ENCODE measurements around the gene CRADD.
A peak's percentile ranks its signal among the peaks of the same experiment; 100 is the strongest.

The CRADD gene

GRCh38 chr12:93671044-93671443, 6.1 kb upstream of the CRADD start:
- DNase-seq (ENCODE audit: low spot score) = no peak

GRCh38 chr12:93673084-93673483, 4.1 kb upstream of the CRADD start:
- no peak for DNase-seq (ENCODE audit: low spot score)

GRCh38 chr12:93674386-93674785, 2.8 kb upstream of the CRADD start:
- no peak for DNase-seq (ENCODE audit: low spot score)

GRCh38 chr12:93676408-93677194, 574 bp upstream of the CRADD start:
- DNase-seq (ENCODE audit: low spot score) = peak; percentile 13

- no peak for DNase-seq (ENCODE audit: low spot score)
Measured at GRCh38 chr12:93678779-93679178, 1.6 kb downstream of the CRADD start.

- no peak for DNase-seq (ENCODE audit: low spot score)
Measured at GRCh38 chr12:93679308-93679925, 2.2 kb downstream of the CRADD start.

- no peak for DNase-seq (ENCODE audit: low spot score)
Measured at GRCh38 chr12:93680006-93680405, 2.8 kb downstream of the CRADD start.

GRCh38 chr12:93682846-93683261, 5.7 kb downstream of the CRADD start:
- DNase-seq (ENCODE audit: low spot score) = no peak

- no peak for DNase-seq (ENCODE audit: low spot score)
Measured at GRCh38 chr12:93683410-93683809, 6.2 kb downstream of the CRADD start.

GRCh38 chr12:93684716-93685115, 7.5 kb downstream of the CRADD start:
- DNase-seq (ENCODE audit: low spot score) = no peak

GRCh38 chr12:93686572-93687356, 9.6 kb downstream of the CRADD start:
- DNase-seq (ENCODE audit: low spot score) = no peak

GRCh38 chr12:93689076-93689834, 12.1 kb downstream of the CRADD start:
- no peak for DNase-seq (ENCODE audit: low spot score)

- DNase-seq (ENCODE audit: low spot score) = no peak
Measured at GRCh38 chr12:93696462-93696861, 19.3 kb downstream of the CRADD start.

- DNase-seq (ENCODE audit: low spot score) = peak; percentile 65
Measured at GRCh38 chr12:93698307-93699092, 21.3 kb downstream of the CRADD start.

GRCh38 chr12:93699271-93700145, 22.3 kb downstream of the CRADD start:
- DNase-seq (ENCODE audit: low spot score) = no peak

GRCh38 chr12:93702707-93703315, 25.6 kb downstream of the CRADD start:
- DNase-seq (ENCODE audit: low spot score) = no peak

GRCh38 chr12:93704122-93704521, 26.9 kb downstream of the CRADD start:
- DNase-seq (ENCODE audit: low spot score) = no peak

- DNase-seq (ENCODE audit: low spot score) = no peak
Measured at GRCh38 chr12:93704625-93705024, 27.4 kb downstream of the CRADD start.

GRCh38 chr12:93705237-93705636, 28.1 kb downstream of the CRADD start:
- DNase-seq (ENCODE audit: low spot score) = no peak

GRCh38 chr12:93706387-93706786, 29.2 kb downstream of the CRADD start:
- no peak for DNase-seq (ENCODE audit: low spot score)
